ENCODE measurements around the gene DPH6. TPM values are rescaled to one million over a fixed set of nuclear protein-coding genes. Genes with fewer than 3 reads are reported as not detected.
A peak's percentile ranks its signal among the peaks of the same experiment; 100 is the strongest.

Gene DPH6
- total and polyA plus RNA-seq, 2 experiments from 2014 or later, result 7.8 to 9.8 TPM

- no peaks in the 10 kb centered on the region for H3K36me3 ChIP-seq
- no peaks in the 10 kb centered on the region for H3K9me3 ChIP-seq (ENCODE audit: low read depth)
- H3K4me3 ChIP-seq, result no peak overlapping the region
- H3K4me1 ChIP-seq (ENCODE audit: low read depth), result no peaks in the 10 kb centered on the region
- DNase-seq (ENCODE audit: low read depth in 1 of 2, low spot score in 1 of 2), result peak in 1 of 2 donors; percentile 83
- H3K27me3 ChIP-seq, result no peaks in the 10 kb centered on the region
- no peak for TF ChIP-seq CTCF (IDR thresholded peaks at IDR 0.05; ENCODE audit: low read depth, low read length)
- H3K27ac ChIP-seq, result no peak overlapping the region
Observed at GRCh38 chr15:35439291-35439690, 106.7 kb downstream of the DPH6 start.

GRCh38 chr15:35437157-35437556 lies 108.8 kb downstream of the DPH6 start:
- Histone ChIP-seq H3K4me1 (ENCODE audit: low read depth) (no peaks in the 10 kb centered on the region), H3K36me3 (no peaks in the 10 kb centered on the region), H3K4me3 (no peak overlapping the region), H3K27me3 (no peaks in the 10 kb centered on the region), H3K9me3 (ENCODE audit: low read depth) (no peaks in the 10 kb centered on the region), H3K27ac (no peak overlapping the region)
- DNase-seq (ENCODE audit: low read depth in 1 of 2, low spot score in 1 of 2), result peak in 1 of 2 donors; percentile 24
- TF ChIP-seq CTCF (IDR thresholded peaks at IDR 0.05; ENCODE audit: low read depth, low read length), result peak; percentile 14

- no peak for TF ChIP-seq CTCF (IDR thresholded peaks at IDR 0.05; ENCODE audit: low read depth, low read length)
- no peak for DNase-seq (ENCODE audit: low read depth in 1 of 2, low spot score in 1 of 2)
- no peak overlapping the region for H3K4me3 ChIP-seq
Observed at GRCh38 chr15:35436422-35436821, 109.5 kb downstream of the DPH6 start.

GRCh38 chr15:35431281-35431680 lies 114.7 kb downstream of the DPH6 start:
- no peak overlapping the region for H3K4me3 ChIP-seq
- no peak overlapping the region for H3K27ac ChIP-seq
- no peak for DNase-seq (ENCODE audit: low read depth in 1 of 2, low spot score in 1 of 2)
- peaks cover 18% of the 10 kb centered on the region for H3K4me1 ChIP-seq (ENCODE audit: low read depth)
- no peaks in the 10 kb centered on the region for H3K9me3 ChIP-seq (ENCODE audit: low read depth)
- no peaks in the 10 kb centered on the region for H3K36me3 ChIP-seq
- H3K27me3 ChIP-seq, result no peaks in the 10 kb centered on the region
- TF ChIP-seq CTCF (IDR thresholded peaks at IDR 0.05; ENCODE audit: low read depth, low read length), result no peak

More at GRCh38 chr15:35436422-35436821, 109.5 kb downstream of the DPH6 start:
- Histone ChIP-seq H3K9me3 (ENCODE audit: low read depth) (no peaks in the 10 kb centered on the region), H3K27ac (no peak overlapping the region), H3K36me3 (no peaks in the 10 kb centered on the region), H3K4me1 (ENCODE audit: low read depth) (no peaks in the 10 kb centered on the region), H3K27me3 (no peaks in the 10 kb centered on the region)

- Histone ChIP-seq H3K36me3 (no peaks in the 10 kb centered on the region), H3K27ac (no peak overlapping the region), H3K27me3 (no peaks in the 10 kb centered on the region), H3K4me3 (no peak overlapping the region), H3K9me3 (ENCODE audit: low read depth) (no peaks in the 10 kb centered on the region), H3K4me1 (ENCODE audit: low read depth) (peaks cover 18% of the 10 kb centered on the region)
- TF ChIP-seq CTCF (IDR thresholded peaks at IDR 0.05; ENCODE audit: low read depth, low read length), result no peak
- no peak for DNase-seq (ENCODE audit: low read depth in 1 of 2, low spot score in 1 of 2)
Observed at GRCh38 chr15:35430301-35430700, 115.7 kb downstream of the DPH6 start.

GRCh38 chr15:35427496-35427895 lies 118.5 kb downstream of the DPH6 start:
- no peak for TF ChIP-seq CTCF (IDR thresholded peaks at IDR 0.05; ENCODE audit: low read depth, low read length)
- no peak overlapping the region for H3K27ac ChIP-seq
- no peak overlapping the region for H3K4me3 ChIP-seq
- H3K36me3 ChIP-seq, result no peaks in the 10 kb centered on the region
- no peak for DNase-seq (ENCODE audit: low read depth in 1 of 2, low spot score in 1 of 2)
- H3K4me1 ChIP-seq (ENCODE audit: low read depth), result peaks cover 18% of the 10 kb centered on the region
- no peaks in the 10 kb centered on the region for H3K9me3 ChIP-seq (ENCODE audit: low read depth)
- no peaks in the 10 kb centered on the region for H3K27me3 ChIP-seq
